Liver (tissue), 3 donors: ENCODE results near the gene ENAM.

Experiments used
- CTCF ChIP-seq: fragments of 150-350 bp; IDR thresholded peaks from 2 replicates; pipeline ENCODE4 v1.5.1; 2017; ENCODE audit warnings: improper control_type of control experiment, low read depth, low read length; ENCODE audit not compliant: missing input control
- GABPA ChIP-seq, 2 donors: IDR thresholded peaks in 1 of 2; conservative IDR thresholded peaks in 1 of 2; 2 replicates each; pipeline ENCODE4 v1.6.1; 2016; ENCODE audit warnings: antibody characterized with exemption in 2 of 2, mild to moderate bottlenecking in 1 of 2, moderate library complexity in 1 of 2
- MAX ChIP-seq: IDR thresholded peaks from 2 replicates; pipeline ENCODE4 v1.6.1; 2016; ENCODE audit warnings: antibody characterized with exemption
- donor health status: healthy.
- donor health status: healthy.

- TF ChIP-seq CTCF: peak; percentile 95
- TF ChIP-seq GABPA (IDR thresholded peaks at IDR 0.05 in 1 of 2, conservative IDR thresholded peaks at IDR 0.05 in 1 of 2): peak; percentile 98 to 100
- peak; percentile 100 for TF ChIP-seq MAX
These were observed 59.6 kb downstream of the ENAM start, which contains the start of gene UTP3 for GRCh38 chr4:70687821-70688794.
